ENCODE data around the gene LCMT2.

Gene LCMT2

DNA sequence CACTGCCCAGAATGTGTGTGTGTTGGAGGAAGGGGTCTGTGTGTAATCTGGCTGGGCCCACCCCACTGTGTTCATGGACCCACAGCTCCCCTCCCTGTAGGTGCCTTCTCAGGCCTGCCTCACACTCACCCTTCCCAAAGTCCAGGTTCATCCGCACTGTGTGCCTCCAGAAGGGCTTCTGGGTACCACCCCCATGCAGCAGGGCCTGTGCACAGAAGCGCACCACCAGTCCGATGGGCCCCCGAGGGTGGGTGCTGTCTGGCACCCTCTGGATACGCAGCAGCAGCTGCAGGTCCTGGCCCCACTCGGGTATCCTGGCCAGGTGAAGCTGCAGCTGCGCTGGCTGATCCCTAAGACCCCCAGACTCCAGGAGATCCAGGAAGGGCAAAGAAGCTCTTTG lies 50.9 kb downstream of the LCMT2 start:
- H3K36me3 ChIP-seq (ENCODE audit: control insufficient read depth, insufficient read depth, low read length) = no peaks in the 10 kb centered on the region
- DNase-seq (ENCODE audit: extremely low read depth, insufficient read length) = no peak
- H3K4me3 ChIP-seq (replicated peaks; ENCODE audit: low read depth, low read length) = no peak overlapping the region
- TF ChIP-seq, protein P1, sequence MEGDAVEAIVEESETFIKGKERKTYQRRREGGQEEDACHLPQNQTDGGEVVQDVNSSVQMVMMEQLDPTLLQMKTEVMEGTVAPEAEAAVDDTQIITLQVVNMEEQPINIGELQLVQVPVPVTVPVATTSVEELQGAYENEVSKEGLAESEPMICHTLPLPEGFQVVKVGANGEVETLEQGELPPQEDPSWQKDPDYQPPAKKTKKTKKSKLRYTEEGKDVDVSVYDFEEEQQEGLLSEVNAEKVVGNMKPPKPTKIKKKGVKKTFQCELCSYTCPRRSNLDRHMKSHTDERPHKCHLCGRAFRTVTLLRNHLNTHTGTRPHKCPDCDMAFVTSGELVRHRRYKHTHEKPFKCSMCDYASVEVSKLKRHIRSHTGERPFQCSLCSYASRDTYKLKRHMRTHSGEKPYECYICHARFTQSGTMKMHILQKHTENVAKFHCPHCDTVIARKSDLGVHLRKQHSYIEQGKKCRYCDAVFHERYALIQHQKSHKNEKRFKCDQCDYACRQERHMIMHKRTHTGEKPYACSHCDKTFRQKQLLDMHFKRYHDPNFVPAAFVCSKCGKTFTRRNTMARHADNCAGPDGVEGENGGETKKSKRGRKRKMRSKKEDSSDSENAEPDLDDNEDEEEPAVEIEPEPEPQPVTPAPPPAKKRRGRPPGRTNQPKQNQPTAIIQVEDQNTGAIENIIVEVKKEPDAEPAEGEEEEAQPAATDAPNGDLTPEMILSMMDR (IDR thresholded peaks at IDR 0.05; ENCODE audit: insufficient read depth, low read length, poor library complexity, severe bottlenecking) = no peak
- no peaks in the 10 kb centered on the region for H3K27me3 ChIP-seq (replicated peaks; ENCODE audit: control insufficient read depth, insufficient read depth, low read length)

DNA sequence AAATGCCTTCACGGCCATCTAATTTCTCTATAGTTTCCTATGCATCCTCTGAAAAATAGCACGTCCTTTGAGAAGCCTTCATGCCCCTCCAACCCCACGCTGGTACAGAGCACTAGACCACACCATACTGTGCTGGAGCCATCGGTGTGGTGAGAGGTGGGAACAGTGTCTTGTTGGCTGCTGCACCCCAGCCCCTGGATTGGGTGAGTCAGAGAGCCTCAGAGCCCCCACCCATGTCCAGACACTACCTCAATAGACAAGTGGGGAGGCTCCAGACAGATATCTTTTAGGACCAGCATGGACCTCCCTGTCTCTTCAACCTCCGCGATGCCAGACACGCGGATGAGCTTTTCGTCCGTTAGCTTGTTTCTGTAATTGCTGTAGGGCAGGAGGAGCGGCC lies 51.5 kb downstream of the LCMT2 start:
- DNase-seq (ENCODE audit: extremely low read depth, insufficient read length) = no peak
- TF ChIP-seq, protein P1 (IDR thresholded peaks at IDR 0.05; ENCODE audit: insufficient read depth, low read length, poor library complexity, severe bottlenecking) = no peak
- H3K36me3 ChIP-seq (ENCODE audit: control insufficient read depth, insufficient read depth, low read length) = no peaks in the 10 kb centered on the region
- no peaks in the 10 kb centered on the region for H3K27me3 ChIP-seq (replicated peaks; ENCODE audit: control insufficient read depth, insufficient read depth, low read length)
- H3K4me3 ChIP-seq (replicated peaks; ENCODE audit: low read depth, low read length) = no peak overlapping the region

DNA sequence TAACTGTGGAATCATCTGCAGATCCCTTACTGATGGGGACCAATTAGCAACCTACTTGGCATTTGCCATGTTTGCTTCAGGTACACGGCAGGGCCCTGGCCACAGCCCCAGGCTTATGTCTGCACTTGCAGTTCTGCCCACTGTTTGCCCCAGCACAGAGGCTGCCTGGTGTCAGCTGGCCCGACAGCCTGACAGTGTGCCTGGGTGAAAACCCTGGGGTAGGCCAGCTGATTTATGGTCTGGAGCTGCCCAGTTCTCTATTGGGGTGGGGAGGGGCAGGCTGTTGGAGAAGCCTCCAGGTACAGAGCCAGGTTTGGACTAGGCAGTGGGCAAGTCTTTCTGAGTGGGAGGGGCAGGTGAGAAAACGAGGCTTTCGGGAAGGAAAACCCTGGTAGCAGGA lies 52.5 kb downstream of the LCMT2 start:
- Histone ChIP-seq H3K36me3 (ENCODE audit: control insufficient read depth, insufficient read depth, low read length) (no peaks in the 10 kb centered on the region), H3K4me3 (replicated peaks; ENCODE audit: low read depth, low read length) (no peak overlapping the region), H3K27me3 (replicated peaks; ENCODE audit: control insufficient read depth, insufficient read depth, low read length) (no peaks in the 10 kb centered on the region)
- DNase-seq (ENCODE audit: extremely low read depth, insufficient read length) = no peak
- TF ChIP-seq, protein P1 (IDR thresholded peaks at IDR 0.05; ENCODE audit: insufficient read depth, low read length, poor library complexity, severe bottlenecking) = no peak

DNA sequence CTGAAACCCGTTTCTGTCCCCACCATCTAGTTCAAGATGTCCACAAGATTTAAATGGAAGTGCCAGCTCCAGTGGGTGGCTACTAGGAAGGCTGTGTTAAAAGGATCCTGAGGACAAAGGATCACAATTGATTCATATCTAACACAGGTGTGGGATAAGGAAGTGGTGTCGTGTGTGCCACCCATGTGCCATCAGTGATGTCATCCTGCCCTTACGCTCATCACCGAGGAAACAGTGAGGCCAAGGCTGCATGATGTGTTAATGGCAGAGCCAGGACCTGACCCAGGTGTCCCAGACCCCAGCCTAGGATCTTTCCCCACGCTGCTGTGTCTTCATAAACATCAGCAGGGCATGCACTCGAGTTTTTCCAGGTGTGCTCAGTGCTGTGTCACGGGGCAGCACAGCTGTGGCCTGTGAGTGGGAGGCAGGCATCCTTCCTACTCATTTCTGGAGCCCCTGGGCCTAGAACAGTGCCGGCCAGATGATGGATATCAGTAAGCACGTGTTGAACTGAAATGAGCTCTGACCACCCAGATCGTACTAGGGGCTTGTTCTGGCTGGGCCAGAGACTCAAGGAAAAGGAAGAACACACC lies 53.0 kb downstream of the LCMT2 start:
- TF ChIP-seq, protein P1 (IDR thresholded peaks at IDR 0.05; ENCODE audit: insufficient read depth, low read length, poor library complexity, severe bottlenecking) = no peak
- no peak for DNase-seq (ENCODE audit: extremely low read depth, insufficient read length)
- Histone ChIP-seq H3K27me3 (replicated peaks; ENCODE audit: control insufficient read depth, insufficient read depth, low read length) (no peaks in the 10 kb centered on the region), H3K36me3 (ENCODE audit: control insufficient read depth, insufficient read depth, low read length) (no peaks in the 10 kb centered on the region), H3K4me3 (replicated peaks; ENCODE audit: low read depth, low read length) (no peak overlapping the region)

DNA sequence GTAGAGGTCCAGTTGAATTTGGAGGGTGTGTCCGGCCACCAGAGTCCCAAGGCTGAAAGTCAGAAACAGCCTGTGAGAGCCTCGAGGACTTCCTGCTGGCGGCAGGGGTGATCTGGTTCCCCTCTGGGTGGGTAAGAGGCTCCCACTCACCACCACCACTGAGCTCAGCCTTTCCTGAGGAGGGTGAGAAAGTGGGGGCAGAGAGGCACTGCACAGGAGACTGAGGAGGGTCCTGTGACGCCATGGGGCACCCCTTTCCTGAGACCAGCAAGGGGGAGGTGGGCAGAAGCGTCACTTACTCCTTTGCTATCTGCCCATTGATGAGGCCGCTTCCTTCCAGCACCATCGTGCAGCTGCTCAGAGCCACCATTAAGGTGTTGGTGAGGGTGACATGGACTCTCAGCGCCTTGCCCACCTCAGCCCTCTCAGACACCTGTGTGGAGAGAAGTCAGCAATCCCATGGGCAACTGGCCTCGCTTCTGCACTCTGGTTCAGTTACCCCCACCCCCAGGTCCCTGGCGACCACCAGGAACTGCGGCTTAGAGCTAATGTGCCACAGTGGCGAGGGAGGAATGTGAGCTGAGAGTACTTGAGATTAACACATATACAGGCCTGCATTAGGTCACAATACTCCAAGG lies 53.7 kb downstream of the LCMT2 start:
- Histone ChIP-seq H3K4me3 (replicated peaks; ENCODE audit: low read depth, low read length) (no peak overlapping the region), H3K36me3 (ENCODE audit: control insufficient read depth, insufficient read depth, low read length) (no peaks in the 10 kb centered on the region), H3K27me3 (replicated peaks; ENCODE audit: control insufficient read depth, insufficient read depth, low read length) (no peaks in the 10 kb centered on the region)
- DNase-seq (ENCODE audit: extremely low read depth, insufficient read length) = no peak
- TF ChIP-seq, protein P1 (IDR thresholded peaks at IDR 0.05; ENCODE audit: insufficient read depth, low read length, poor library complexity, severe bottlenecking) = no peak
